HG03457 (cell line): ENCODE results near the gene USP12.
"Not testable (repeated sequence)": the region's sequence is repeated elsewhere in the genome, so short reads cannot be mapped to it uniquely, and the experiment has no call there.

ENCODE experiments used
- ATAC-seq: cut with Tn5 transposase; IDR thresholded peaks from one replicate; pipeline ENCODE4 v1.9.1; 2021; ENCODE audit warnings: moderate number of reproducible peaks; ENCODE audit not compliant: unreplicated experiment

USP12 gene

GRCh38 chr13:27080018-27080948 lies 91.3 kb downstream of the USP12 start:
- ATAC-seq = no peak

DNA sequence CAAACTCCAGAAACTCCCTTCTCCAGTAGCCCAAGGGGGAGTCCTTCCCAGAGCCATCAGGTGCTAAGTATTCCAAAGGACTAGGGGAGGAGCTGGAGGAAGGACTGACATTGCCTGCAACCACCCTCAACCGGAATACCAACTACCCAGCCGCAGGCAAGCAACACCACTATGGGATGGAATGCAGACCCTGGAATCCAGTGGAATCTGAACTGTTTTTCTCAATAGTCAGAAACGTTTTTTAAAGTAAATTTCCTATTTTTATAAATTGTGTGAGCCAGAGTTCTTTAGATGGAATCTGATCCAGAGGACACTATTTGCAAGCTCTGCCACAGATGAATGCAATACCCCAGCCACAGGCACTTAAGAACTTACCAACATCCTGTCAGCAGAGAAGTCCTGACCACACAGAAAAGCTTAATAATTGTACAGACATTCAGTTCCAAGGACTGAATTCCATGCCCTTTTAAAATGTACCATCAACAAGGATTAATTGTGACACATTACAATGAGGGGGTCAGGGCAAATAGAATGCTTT lies 92.1 kb downstream of the USP12 start:
- ATAC-seq = no peak

DNA sequence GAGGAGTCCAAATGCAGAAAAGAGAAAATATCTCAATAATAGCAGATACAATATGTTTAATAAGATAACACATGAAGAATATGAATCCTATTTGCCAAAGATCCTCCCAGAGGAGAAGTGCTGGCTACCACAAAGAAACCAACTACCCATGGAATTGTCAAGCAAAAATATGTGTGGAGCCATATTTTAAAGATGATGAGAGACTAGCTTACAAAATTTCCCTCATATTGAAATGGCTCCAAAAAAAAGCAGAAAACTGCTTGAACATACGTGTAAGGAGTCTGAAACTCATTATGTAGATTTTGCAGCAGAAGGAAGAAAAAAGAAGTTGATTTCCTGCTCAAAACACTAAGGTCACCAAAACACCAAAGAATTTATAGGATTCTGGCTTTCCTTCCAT lies 94.2 kb downstream of the USP12 start:
- ATAC-seq = no peak

DNA sequence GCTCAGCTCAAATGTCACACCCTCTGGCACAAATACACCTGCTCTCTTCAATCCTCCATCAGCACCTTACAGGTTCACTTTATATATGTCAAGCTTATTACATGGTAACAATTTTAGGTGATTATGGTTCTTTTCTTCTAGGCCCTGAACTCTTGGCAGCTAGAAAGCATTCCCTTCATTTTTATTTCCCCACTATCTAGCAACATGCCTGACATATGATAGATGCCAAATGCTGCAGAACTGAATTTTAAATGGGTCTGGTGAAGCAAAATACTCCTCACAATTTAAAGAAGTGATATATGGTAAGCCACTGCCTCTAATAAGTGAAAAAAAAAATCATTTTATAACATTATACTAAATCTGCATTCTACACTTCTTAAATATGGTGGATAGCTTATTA lies 95.2 kb downstream of the USP12 start:
- ATAC-seq = no peak

DNA sequence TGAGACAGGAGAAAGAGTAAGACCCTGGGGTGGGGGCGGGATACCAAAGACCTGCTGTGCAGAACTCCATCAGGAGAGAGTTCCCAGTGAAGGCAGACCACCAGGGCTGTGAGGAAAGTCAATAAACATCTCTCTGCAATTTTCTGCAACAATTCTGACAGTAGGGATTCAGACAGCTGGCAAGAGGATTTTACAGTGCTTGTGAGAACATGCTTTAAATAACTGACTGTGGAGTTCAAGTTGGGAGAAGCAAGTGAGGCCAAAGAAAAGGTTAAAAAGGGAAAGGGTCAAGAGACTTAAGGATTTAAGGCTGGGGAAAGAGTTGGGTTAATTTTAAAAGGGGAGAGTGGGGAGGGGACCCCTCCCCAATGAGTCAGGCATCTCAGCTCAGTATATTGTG lies 98.4 kb downstream of the USP12 start:
- no peak for ATAC-seq

- ATAC-seq = not testable (repeated sequence)
Observed at GRCh38 chr13:27066123-27066522, 105.5 kb downstream of the USP12 start.

GRCh38 chr13:27065582-27065981 lies 106.0 kb downstream of the USP12 start:
- ATAC-seq = no peak

DNA sequence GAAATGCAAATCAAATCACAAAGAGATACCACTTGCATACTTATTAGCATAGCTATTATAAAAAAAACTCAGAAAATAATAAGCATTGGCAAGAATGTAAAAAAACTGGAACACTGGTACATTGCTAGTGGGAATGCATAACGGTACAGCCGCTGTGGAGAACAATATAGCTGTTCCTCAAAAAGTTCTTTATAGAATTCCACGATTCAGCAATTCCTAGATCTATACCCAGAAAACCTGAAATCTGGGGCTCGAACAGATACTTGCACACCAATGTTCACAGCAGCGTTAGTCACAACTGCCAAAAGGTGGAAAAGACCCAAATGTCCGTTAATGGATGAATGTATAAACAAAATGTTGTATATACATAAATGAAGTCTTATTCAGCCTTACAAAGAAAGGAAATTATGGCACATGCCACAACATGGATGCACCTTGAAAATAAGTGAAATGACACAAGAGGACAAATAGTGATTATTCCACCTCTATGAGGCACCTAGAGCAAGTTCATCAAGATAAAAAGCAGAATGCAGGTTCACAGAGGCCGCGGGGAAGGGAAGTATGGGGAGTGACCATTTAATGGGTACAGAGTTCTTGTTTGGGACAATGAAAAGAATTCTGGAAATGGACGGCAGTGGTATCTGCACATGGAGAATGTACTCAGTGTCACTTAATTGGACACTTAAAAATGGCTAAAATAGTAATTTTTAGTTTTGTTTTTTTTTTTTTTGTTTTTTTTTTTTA lies 107.2 kb downstream of the USP12 start:
- ATAC-seq = no peak

GRCh38 chr13:27057817-27058216 lies 113.8 kb downstream of the USP12 start:
- no peak for ATAC-seq

DNA sequence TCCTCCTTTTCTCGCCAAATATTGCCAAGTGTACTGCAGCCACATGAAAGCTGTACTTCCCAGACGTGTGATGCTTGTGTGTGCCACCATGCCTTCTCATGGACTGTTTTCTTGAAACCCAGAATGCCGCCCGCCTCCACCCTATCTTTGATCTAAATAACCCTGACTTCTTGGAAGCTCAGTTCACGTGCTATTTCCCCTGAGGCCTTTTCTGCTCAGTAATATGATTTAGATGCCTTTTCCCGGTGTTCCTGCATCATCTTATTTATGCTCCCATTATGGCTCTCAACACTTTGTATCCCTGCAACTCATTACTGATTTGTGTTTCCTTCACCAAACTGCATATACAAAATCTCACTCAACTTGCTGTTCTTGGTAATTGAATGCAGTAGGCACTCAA lies 116.1 kb downstream of the USP12 start:
- no peak for ATAC-seq

DNA sequence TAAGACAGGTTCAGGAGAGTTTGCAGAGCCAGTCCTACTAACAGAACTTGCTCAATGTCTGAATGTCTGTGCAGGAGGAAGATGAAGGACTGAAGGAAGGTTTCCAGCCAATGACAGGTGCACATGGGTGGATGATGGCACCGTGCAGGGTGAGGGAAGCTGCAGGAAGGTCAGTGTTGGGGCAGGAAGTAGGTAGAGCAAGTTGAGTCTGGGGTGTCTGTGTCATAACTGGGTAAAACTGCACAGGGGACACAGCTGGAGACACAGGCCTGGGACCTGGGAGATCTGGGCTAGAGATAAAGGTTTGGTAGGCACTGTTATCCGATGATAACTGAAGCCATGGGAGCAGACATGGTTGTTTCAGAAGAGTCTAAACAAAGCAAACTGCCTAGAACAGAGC lies 116.9 kb downstream of the USP12 start:
- ATAC-seq = no peak

GRCh38 chr13:27053902-27054595 lies 117.6 kb downstream of the USP12 start:
- ATAC-seq = no peak

GRCh38 chr13:27053210-27053884 lies 118.3 kb downstream of the USP12 start:
- no peak for ATAC-seq

DNA sequence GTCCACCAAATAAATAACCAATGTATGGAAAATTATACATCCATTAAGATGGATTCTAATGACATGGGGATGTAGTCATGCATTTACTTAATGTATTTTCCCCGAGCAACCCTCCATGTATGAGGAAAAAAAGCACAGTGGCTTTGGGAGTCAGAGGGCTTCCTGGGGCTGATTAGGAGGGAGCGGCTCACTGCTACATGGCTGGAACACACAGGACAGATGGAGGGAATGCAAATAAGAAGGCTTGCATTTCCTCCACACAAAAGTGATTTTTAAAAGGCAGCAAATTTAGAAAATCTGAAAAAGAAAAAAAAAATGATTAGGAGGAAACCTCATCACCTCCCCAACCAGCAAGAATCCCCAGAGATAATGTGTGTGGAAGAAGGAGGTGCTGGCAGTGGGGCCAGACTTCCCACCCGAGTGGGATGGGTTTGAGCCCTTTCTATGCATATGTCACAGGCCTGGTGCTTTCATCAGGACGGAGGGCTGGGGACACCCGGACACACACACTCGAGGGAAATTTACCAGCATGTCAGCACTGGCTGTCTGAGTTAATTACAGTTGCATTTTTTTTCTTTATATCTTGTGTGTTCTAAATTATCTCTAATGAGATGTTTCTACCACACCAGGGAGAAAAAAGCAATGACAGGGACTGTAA lies 118.9 kb downstream of the USP12 start:
- no peak for ATAC-seq

DNA sequence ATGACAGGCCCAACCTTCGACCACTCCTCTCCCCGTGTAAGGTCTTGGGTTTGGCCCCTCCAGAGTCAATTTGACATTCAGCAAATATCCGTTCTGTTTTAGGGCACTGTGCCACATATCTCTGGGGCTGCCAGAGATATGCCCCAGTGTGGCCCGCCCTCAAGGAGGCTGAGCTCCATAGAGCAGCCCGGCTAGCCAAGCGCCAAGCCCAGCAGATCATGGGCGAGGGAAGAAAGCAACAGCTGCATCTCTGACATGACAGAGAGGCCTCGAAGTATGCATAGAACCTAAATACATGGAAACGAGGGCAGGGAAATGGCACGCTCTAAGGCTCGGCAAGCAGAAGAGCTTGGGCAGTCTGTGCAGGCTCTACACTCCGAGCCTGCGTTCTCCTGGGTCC lies 124.5 kb downstream of the USP12 start:
- no peak for ATAC-seq

DNA sequence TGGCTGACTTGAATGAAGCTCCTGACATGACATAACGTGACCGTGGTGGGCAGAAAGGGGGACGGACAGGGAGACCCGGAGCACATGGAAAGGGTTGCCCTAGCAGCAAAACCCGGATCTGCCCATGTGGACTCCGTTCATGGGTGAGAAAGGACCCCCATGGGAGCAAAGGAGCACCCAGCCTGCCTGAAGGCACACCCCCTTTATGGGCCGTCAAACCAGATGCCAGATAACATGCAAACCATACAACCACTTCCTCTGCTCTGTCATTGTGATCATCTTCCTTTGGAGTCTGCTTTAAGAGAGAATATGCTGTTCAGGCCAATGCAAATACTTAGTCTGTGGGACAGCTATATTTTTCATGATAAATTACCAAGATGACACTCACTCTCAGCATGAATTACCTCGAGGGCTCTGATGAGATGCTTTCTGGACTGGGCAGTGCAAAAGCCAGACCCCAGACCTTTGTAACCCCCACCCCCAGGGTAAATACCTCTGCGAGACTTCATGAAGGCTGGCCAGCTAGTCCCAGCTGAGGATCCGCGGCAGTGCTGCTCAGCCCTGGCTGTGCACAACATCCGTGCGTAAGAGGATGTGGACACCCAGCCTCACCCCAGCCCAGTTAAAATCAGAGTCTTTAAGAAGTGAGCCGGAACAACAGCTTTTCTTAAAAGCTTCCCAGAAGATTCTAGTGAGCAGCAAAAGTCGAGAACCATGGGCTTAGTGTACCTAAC lies 126.6 kb downstream of the USP12 start:
- ATAC-seq = no peak

- ATAC-seq = no peak
Observed at GRCh38 chr13:27043013-27043412, 128.6 kb downstream of the USP12 start.

DNA sequence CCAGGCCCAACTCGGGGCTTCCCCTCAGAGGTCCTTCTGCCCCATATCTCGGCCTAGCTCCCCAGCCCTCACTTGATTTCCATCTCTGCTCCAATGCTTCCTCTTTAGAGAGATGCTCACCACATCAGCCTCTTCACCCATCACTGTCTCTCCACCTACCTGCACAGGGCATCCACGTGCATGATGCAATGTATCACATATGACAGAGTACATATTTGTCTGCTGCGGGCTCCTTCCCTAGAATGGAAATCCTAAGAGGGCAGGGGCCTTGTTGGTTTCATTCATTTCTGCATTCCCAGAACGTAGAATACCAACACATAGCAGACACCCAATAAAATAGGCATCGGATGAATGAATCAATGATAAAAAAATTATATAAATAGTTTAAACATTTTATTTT lies 130.3 kb downstream of the USP12 start:
- ATAC-seq = no peak

DNA sequence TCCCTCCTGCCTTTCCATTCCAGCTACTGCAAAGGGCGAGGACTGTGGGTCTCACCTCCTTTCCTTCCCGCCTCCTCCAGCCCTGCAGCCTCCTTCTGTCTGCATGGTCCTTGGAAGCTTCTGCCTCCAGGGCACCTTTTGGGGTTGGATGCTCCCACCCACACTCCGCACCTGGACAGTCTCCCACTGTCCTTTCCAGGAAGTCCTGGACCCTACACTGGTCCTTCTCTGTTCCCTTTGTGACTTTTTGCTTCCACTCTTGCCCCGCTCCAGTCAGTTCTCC lies 130.8 kb downstream of the USP12 start:
- ATAC-seq = no peak

DNA sequence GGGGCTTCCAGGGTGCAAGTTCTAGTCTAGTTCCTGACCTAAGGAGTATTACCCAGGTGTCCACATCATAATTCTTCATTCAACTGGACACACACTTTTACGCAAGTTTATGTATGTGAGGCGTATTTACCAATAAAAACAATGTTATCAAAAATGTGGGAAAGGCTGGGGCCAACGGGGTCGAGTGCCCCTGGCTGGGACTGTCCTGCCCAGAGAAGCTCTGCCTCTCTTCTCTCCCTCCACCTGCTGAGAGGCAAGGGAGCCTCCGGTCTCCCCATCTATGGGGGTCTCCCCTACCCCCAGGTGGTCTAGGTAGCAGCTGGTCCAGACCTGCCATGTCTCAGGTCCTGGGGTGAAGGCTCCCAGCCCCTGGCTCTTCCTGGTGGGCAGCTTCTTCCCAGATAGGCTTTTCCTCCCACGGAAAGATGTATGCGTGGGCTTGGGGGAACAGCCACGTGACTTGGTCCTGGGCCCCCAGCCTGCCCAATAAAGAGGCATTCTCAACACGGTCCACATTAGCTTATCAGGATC lies 132.4 kb downstream of the USP12 start:
- ATAC-seq = no peak
